Middle frontal gyrus (tissue), 1 donor: ENCODE results near the gene SLC25A13.
"Not testable (repeated sequence)": the region's sequence is repeated elsewhere in the genome, so short reads cannot be mapped to it uniquely, and the experiment has no call there.

Experiments
- DNase-seq: peaks from one replicate; pipeline ENCODE4 v3.0.0-alpha.2; 2015; ENCODE audit warnings: low spot score; ENCODE audit errors: extremely low spot score

The SLC25A13 gene

DNA sequence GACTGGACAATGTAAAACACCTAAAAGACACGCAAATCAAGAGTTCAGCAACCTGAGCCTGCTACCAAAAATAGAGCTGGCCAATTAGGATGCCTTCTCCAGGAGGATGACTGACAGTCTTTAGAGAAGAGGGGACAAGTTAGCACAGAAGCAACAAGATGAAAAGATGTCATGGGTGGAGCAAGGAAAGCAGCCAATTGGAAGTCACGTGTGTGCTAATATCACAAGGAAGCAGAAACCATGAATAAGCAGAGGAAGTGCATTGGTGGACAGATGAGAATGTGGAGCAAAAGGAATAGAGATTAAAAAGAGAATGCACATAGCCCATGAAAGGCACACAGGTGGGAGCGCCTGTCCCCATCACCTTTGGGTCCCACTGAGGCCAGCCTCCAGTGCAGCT is 148.1 kb downstream of the SLC25A13 start:
- DNase-seq, result no peak

DNA sequence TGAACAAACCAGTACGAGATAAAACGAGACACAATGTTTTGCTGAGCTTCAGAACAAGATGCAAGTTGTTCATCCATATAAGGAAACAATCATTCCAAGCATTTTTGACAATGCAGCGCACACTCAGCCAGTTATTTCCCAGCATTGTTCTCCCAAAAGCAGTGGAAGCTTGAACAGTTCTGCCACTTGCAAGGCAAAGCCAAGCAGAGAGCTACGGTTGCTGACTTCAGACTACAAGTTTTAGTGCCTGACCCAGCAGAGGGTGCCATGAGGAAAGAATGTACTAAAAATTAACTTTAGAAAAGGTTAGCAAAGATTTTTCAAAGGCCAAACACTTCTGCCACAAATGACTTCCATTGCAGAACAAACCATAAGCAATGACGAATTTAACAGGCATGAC is 152.5 kb downstream of the SLC25A13 start:
- no peak for DNase-seq

DNA sequence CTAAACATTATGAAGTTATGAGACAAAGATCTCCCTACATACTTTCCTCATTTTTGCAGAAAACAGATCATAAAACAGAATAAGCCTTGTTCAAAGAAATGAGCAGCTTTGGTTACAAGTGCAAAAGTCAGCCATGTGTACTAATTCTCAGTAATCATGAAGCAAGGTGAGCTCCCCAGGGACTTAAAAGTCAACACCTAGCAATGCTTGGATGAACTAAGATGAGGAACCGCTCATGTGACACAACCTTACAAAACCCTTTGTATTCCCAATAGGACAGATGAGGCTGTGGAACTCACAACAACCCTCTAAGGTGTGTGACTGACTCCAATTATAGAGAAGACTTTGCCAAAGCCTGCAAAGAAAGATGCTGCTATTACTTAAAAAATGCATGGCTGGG is 154.5 kb downstream of the SLC25A13 start:
- no peak for DNase-seq

DNA sequence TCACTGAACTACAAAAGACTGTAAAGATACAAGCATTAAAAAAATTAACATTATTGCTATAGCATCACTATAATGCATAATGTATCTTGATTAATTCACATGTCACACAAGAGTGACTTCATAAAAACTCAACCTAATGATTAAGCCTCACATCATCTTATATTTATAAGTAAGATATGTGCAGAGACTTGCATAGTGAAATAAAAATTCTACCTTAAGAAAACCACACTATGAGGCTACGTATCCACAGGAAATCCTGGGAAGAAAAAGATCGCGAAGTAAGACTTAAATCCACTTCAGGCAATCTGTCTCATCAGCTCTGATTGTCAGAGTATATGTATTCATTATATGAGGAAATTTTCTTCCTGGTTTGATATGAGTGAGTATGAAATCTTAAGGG is 160.0 kb downstream of the SLC25A13 start:
- DNase-seq, result no peak

DNA sequence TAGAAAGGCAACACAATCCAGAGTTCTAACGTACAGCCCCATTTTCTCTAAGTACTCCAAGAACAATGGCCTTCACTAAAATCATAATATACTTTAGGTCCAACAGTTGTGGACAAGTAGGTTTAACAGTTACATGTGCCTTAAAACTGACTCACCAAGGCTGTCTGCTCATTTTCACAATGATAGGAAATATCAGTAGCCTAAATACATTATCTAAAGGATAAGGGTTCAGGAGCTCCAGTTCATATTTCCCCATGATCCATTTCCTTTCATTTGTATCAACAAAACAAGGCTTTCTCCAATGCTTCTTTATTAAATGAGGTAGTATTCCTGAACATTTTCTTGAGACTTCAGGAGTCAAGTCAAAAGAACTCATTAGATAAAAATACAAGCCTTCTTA is 164.0 kb downstream of the SLC25A13 start:
- no peak for DNase-seq

DNA sequence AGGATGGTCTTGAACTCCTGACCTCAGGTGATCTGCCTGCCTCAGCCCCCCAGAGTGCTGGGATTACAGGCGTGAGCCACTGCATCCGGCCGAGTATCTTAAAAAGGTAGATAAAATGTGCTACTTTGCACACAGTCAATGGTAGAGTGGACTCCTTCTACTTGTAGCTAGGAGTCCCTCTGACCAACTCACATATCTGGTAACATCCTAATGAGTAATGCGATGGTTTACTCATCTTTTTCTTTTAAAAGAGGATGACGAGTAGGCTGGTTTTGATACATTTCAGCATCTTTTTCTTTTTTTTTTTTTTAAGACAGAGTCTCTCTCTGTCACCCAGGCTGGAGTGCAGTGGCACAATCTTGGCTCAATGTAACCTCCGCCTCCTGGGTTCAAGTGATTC is 167.4 kb downstream of the SLC25A13 start:
- not testable (repeated sequence) for DNase-seq

DNA sequence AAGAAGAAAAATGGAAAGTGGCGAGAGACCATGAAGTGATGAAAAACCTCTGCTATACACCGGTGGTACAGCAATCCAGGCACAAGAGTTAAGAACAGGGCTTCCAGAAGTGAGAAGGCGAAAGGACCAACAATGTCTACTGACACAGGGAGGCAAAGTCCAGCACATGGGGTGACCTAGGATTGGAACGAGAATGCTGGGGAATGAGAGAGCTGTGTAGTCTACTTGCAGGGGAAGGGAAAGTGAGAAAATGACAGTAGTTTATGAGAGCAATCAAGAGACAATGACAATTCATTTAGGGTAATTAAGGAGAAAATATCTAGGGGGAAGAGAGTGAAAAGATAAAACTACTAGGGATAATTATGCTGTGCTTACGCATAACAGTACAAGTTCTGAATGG is 169.2 kb downstream of the SLC25A13 start:
- no peak for DNase-seq

DNA sequence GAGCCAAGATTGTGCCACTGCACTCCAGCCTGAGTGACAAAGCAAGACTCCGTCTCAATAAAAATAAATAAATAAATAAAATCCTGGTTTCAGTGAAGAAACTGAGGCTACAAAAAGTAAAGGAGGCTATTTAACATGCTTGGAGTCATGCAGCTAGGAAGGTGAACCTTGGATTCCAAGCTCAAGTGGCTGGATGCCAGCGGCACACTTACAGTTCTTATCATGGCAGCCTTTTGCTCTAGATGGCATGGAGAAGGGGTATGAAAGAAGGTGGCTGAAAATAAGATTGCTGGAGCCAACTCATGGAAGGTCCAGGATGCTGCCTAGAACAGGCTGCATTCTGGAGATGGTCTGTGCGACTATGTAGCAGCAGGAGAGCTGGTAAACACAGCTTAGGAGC is 170.0 kb downstream of the SLC25A13 start:
- no peak for DNase-seq

DNA sequence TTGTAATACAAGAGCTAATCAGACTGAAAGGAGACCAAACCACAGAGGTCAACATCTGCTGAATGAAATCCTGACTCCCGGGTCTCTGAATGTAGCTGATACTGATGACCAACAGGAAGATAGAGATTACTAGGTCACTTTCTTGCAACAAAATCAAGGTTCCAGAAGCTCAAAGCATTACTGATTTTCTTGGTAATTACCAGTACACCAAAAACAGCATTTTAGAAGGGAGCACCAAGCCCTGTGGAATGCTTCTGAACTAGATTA is 177.7 kb downstream of the SLC25A13 start:
- DNase-seq, result no peak

DNA sequence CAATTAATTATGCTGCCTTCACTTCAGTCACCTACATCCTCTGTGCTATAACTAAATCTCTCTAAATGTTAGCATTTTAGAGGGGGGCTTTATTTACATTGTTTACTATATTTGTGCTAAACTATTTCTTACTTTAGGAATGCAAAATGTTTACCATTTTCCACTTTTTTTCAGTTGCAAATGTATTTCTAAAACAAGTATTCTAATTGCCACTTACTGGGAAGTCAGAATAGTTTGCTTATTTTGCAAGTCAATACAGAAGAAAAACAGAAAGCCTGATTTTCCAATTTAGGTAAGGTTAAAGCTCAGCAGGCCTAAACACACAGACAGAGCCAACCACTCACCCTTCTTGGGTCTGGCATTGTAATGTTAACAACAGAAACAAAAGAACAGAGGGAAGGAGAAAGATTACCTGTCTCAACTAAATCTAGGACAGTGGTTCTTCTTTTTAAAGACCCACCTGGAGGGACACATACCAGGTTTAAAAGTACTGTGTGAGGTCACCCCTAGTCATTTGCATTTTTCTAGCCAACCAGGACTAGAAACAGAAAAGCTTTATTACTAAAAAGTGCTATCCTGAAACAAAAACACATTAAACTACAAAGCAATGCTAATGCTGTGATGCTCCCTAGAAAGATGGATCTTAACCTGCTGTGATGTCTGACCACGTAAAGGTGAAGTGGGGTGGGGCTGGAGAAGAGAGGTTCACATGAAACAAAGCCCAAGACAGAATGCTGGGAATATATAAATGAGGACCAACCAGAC is 178.2 kb downstream of the SLC25A13 start:
- no peak for DNase-seq

DNA sequence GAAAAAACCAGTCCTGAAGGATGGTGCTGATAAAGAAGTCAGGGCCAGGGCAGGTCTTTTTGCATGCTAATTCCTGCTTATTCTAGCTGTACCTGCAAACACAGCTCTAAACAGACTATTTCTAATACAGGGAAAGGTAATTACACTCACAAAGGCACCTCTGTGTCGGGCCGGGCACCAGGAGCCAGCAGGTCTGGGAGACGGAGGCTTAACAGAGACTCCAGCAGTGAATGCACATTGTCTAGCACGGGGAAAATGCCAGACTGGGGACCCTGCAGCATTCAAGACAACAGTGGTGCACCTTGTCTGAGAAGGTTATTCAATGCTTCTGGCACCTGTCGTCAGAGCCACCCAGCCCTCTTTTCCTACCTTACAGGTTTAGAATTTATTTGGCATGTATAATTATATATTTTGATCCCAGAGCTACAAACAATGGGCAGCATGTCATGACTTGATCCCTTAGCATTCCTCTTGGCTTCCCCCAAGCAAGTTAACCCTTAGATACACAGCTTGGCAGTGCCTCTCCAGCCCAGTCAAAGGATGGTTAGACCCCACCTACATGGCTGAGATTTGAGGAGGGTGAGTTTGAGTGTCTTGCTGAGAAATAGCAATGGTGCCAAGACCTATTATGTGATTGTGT is 185.2 kb downstream of the SLC25A13 start:
- no peak for DNase-seq

DNA sequence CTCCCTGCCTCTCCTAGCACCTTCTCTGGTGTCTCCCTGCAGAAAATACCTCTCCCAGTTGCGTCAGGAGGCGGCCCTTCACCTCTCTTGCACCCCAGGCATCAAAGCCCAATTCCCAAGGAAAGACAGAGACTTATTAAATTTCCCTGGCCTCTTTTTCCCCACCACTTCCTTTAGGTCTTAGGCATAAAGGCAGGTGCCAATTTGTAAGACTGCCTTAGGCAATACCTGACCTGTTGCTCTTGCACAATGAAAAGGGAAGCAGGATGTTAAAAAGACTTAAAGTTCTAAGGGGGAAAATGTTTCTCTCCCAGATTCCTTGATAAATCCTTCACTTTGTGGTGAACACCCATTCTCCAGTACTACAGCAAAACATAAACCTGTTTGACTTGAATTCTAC is 186.7 kb downstream of the SLC25A13 start:
- no peak for DNase-seq

DNA sequence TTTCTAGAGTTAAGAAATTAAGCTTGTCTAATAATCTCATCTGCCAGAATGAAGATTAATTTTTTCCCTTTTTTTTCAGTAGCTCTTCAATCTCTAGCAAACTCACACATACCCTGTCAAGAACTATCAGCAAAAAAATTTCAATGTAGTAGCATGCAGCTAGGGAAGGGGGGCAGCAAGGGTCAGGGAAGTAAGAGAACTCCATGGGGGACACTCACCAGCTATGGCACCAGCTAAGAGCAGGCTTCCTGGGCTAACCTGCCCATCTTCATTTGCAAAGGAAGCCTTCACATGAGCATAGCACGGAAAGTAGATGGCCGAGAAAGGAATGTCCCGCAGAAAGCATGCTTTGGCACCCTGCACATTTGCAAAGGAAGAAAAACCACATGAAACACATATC is 190.4 kb downstream of the SLC25A13 start:
- DNase-seq, result no peak

DNA sequence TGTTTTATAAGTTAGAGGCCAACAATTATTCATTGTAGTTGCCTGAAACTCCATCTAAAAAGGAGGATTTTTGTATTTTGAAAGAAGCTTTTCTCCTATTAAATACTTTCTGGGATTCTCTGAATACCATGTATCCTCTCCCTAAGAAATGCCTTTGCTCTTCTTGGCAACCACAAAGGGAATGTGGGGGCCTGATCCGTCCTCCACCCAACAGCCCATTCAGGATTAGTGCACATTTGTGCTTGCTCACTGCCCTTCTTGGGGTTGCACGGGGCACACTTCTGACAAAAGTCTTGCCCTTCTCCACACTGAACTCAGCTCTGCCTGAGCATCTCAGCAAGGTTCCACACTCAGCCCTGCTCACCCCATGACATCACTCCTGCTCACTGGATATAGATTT is 194.2 kb downstream of the SLC25A13 start:
- no peak for DNase-seq

DNA sequence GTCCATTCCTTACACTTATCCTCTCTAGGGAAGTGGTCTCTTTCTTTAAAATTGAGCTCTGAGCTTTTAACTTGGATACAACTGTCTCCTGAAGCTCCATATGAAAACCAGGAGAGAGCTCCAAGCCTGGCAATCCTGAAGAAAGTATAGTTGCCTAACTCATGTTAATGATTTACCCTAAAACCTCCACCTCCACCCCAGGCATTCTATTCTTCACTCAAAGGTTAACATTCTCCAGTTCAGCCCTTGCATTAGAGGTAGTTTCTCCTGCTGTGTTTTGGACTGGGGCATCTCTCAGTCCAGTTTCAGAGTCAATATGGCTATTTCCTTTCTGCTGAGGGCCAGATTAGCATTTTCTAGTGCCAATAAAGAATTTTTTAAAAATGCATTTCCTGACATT is 195.5 kb downstream of the SLC25A13 start:
- DNase-seq, result no peak

DNA sequence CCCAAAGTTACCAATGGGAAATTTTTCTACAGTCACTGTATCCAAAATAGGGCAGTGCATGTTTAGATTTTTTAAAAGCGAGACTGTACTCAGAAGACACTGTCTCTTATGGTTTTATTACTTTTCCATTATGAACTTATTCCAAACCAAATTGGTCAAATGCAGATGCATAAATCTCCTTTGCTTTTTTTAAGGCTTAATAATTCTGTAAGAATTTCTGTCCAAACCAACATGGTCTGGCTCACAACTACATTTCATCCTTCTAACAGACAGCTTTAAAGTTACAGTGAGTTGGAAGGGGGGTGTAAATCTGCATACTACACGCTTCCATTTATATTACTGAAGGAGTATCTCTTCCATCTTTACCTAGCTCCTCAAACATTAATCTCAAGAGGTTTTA is 199.2 kb downstream of the SLC25A13 start:
- no peak for DNase-seq

DNA sequence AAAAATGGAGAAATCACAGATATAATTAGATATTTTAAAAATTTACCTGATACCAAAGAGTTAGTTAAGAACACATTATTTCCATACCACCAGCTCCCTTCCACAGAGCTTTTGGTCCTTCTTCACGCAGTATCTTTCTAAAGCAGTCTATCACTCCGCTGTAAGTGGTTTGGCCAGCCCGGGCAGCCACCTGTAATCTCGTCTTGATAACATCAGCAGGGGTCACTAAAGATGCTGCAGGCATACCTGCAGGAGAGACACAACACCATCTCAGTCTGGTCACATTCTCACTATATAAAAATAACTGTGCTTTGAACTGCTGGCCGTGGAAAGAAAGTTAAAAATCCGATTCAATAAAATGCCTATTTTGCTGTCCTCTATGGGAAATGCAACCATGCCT is 200.1 kb downstream of the SLC25A13 start:
- no peak for DNase-seq

DNA sequence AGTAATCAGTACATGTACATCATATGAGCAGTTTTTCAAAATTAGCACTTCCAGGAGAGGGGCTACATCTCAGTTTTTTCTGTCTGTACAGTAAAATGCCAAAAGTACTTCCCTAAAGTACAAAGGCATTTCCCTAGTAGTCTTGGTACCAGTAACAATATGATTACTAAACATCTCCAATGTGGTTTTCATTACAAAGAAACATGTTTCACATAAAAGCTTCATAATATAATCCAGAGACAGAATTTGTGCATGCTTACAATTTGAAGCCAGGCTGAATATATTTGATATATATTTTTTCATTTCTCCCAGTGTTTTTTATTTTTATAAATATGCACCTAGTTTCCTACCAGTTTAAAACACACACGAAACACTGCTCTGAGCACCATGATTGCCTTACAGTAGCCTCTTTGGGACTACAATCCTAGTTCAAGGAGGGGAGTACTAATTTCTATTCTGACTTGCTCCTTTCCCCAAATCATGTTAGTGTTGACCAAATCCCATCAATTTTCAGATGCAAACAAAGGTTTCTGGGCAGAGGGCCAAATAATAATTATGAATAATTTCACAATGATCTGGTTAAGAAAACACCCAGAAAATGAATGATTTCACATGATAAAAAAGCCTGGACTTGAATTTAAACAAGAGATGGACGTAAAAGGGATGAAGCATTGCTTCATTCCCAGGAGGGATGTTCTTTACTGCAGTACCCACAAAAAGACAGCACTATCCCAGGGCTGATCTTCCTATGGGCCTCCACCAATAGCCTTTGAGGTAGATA is 201.3 kb downstream of the SLC25A13 start:
- no peak for DNase-seq

DNA sequence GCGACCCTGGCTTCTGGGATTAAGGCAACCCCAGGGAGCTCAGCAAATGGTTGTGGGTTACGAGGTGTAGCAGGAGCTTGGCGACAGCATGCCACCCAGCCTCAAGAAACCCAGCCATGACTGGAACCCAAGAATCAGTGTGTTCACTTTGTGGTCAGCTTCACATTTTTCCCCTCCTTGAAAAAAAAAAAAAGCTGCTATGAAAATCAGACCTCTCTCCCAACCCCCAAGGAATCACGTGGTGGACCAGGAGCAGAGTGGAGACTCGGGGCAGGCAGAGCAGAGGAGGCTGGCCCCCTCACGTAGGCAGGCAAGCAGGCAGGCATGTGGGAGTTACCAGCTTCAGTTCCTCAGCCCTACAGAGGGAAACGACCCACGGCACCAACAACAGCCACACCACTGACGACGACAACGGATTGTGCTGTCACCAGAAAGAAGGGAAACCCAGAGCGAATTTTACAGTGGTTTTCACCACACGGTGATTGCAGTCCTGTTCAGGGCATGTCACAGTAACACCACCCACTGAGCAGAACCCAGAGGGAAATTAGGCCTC is 203.4 kb downstream of the SLC25A13 start:
- DNase-seq, result no peak

DNA sequence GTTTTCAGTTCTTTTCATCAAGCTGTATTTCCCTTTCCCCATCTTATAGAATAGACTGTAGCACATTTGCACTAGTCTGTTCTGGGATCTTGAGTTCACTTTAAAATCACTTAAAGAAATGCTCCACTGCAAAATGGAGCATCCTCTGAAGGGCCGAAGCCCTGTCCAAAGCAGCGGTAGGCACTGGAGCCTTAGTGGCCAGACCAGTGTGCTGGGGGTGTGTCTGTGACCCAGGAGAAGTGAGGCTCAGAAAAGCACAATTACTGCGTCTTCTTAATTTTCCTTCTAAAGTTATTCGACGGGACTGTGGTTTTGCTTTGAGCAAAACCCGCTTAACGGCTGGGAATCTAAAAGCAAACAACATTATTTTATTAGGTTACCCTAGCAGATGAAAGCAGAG is 205.7 kb downstream of the SLC25A13 start:
- no peak for DNase-seq

DNA sequence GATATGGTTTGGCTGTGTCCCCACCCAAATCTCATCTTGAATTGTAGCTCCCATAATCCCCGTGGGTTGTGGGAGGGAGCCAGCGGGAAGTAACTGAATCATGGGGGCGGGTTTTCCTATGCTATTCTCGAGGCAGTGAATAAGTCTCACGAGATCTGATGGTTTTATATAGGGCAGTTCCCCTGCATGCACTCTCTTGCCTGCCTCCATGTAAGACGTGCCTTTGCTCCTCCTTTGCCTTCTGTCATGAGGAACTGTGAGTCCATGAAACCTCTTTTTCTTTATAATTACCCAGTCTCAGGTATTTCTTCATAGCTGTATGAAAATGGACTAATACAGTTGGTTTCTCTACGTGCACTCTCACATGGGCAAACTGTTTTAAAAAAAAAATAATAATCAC is 207.7 kb downstream of the SLC25A13 start:
- DNase-seq, result no peak

DNA sequence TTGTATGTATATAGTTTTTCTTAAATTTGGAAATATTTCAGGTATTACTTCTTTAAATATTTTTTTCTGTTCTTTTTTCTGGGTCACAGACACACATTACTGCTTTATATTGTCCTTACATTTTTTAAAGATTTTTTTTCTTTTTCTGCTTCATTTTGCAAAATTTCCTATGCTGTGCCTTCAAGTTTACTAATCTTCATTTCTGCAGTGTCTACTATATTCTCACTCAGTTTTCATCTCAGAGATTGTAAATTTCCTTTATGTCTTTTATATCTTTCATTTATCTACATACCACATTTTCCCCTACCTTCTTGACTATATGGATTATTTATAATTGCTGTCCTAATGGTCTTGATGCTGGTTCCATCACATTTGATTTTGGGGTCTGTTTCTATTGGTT is 210.5 kb downstream of the SLC25A13 start:
- no peak for DNase-seq
